Caki2 (cell line): ENCODE results near the gene ALK. TPM values are rescaled to one million over a fixed set of nuclear protein-coding genes. Genes with fewer than 3 reads are reported as not detected.

Source experiments
- DNase-seq: peaks from one replicate; pipeline ENCODE4 v3.0.0-alpha.2; 2015; ENCODE audit warnings: low read depth
- in situ Hi-C: cut with HindIII; loops from 2 replicates; pipeline ENCODE4 v1.10.0; 2016; ENCODE audit warnings: low sequenced_read_pairs, low pct_unique_long_range_greater_than_20kb, mixed read lengths
- total RNA-seq: library from RNA; depleted of rRNA; stranded (reverse); fragments of >200 nt; shearing (Covaris generic); gene quantifications from 2 replicates; pipeline ENCODE4 v1.2.3, GENCODE V29; 2014; ENCODE audit warnings: low replicate concordance

The ALK gene
- total RNA-seq, 1 experiment from 2014 or later, result not detected

DNA sequence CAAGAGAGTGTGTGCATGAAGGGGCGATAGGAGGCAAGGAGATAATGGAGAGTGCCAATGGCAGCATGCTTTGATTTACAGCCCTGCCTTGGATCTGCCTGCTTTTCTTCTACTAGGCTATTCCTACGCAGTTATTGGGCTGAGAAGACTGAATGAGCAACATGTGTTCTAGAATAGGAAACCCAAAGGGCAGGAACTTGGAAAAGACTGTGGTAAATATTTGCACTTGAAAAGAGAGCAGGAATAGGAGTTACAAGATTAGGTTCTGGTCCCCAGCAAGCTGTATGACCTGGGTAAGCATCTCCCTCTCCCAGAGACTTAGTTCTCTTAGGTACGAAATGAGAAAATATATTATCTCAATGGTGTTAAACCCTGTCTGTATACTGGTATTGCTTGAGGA is 438.5 kb downstream of the ALK start:
- in situ Hi-C loops, result no loop called here
- DNase-seq, result no peak

GRCh38 chr2:29482348-29482747 is 439.0 kb downstream of the ALK start:
- in situ Hi-C loops, result no loop called here
- DNase-seq, result no peak

DNA sequence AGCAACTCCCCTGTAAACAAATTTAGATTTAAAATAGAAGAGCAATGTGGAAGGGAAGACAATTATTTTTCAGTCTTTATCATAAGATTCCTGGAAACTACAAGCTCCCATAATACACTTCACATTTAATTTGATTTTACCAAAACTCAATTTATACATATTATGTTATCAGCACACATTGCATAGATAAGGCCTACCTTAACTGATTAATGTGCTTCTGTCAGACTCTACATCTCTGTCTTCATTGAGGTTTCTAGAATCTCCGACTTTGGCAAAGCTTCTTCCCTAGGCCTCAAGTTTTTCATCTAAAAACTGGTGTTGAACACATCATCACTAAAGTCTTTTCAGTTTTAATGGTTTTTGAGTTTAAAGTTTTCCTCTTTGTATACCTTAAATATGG is 440.1 kb downstream of the ALK start:
- no peak for DNase-seq
- in situ Hi-C loops, result no loop called here

DNA sequence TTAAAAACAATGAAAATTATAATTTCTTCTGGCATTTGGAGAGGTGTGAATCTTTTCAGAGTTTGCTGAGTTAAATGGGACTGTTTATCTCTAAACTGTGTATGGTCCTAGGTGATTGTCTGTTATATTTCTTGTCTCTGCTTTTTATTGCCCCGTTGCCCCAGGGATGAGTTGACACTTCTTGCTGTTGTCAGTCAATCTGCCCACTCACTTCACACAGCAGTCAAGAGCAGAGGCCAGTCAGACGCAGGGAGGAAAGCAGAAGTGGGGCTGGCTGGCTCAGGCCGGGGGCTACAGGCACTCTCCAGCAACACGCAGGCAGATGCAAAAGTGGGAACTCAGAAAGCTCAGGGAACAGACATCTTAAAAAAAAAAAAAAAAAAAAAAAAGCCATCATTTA is 441.0 kb downstream of the ALK start:
- in situ Hi-C loops, result no loop called here
- DNase-seq, result no peak

- in situ Hi-C loops, result no loop called here
- DNase-seq, result no peak
Measured at GRCh38 chr2:29479401-29479800, 442.0 kb downstream of the ALK start.

- in situ Hi-C loops, result no loop called here
- no peak for DNase-seq
Measured at GRCh38 chr2:29478641-29479040, 442.7 kb downstream of the ALK start.

- DNase-seq, result no peak
- in situ Hi-C loops, result no loop called here
Measured at GRCh38 chr2:29477186-29477585, 444.2 kb downstream of the ALK start.

DNA sequence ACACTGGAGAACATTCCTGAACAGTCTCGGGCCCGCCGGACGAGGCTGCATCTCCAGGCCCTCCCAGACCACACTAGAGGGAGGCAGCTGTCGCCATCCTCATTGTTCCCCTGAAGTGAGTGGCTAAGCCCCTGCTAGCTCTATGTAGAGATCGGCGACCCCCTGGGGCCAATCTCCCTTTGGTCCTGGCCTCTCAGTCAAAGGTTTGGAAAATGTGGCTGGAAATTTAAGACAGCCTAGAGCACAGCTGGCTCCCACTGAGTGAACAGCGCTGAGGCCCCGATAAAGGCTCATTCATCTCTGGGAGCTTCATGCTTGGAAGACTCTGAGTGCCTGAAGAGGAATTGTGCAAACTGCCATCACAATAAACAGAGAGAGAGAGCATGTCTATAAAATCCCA is 445.9 kb downstream of the ALK start:
- in situ Hi-C loops, result no loop called here
- no peak for DNase-seq

DNA sequence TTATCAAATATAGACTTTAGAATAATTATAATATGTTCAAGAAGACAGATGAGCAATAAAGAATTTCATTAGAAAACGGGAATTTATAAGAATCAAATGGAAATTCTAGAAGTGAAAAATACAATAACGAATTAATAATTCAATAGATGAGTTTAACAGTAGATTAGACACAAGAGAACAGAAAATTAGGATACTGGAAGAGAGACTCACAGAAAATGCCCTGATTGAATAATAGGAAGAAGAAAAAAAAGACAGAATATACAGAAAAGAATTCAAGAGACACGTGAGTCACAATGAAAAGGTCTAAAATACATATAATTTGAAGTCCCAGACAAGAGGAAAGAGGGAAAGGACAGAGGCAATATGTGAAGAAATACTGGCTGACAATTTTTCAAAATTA is 451.4 kb downstream of the ALK start:
- in situ Hi-C loops, result no loop called here
- no peak for DNase-seq

DNA sequence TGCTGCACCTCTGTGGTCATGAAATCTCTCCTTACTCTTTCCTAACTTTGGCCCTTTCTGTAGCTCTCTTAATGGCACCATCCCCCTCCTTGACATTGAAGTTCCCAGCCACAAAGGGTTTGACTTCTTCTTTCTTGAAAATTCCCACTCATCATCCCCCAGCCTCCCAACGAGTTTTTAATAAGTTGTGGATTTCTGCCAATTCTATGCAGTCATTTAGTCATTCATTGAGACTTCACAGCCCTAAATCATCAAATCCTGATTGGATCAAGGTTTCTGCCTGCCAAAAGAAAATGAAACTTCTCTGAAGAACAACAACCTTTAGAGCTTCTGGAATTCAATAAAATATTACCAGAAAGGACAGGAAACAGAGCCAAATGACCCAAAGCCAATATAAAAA is 451.9 kb downstream of the ALK start:
- in situ Hi-C loops, result no loop called here
- DNase-seq, result no peak

DNA sequence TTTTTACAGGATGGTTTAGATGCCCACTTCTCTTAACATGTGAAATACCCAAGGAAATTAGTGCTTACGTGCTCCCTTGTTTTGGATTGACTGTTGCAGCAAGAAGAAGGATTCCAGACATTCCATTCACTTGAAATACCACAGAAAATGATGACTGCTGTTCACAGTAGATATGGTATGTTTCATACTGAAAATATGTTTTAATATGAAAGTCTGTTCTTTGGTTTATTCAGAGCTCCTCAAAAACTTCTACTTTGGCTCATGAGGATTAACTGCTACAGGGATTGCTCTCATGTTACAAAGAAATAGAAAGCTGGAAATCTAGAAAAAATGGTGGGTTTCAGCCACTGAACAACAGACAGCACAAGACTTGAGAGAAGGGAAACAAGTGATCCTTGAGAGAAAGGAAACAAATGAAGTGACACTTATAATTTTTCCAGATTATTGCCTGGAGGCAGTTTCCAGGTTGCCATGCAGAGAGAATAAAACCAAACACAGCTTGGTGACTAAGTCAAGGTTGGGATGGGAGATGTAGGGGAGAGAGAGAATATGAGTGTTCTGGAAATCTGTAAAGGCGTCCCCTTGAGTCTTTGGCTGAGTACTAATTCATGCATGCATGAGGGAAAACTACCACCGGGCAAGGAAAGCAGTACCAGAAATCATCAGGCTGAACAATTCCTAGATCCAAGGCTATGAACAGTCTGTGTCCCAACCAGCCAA is 458.0 kb downstream of the ALK start:
- in situ Hi-C loops, result no loop called here
- no peak for DNase-seq

DNA sequence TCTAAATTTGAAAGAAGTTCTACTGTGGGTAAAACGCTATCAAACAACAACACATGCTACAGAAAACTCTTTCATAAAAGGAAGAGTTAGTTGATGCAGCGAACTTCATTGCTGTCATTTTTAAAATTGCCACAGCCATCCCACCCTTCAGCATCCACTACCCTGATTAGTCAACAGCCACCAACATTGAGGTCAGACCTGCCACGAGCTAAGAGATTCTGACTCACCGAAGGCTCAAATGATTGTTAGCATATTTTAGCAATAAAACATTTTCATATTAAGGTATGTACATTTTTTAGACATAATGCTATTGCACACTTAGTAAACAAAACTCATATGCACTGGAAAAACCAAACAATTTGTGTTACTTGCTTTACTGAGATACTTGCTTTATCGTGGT is 459.1 kb downstream of the ALK start:
- in situ Hi-C loops, result no loop called here
- DNase-seq, result no peak

- in situ Hi-C loops, result no loop called here
- no peak for DNase-seq
Measured at GRCh38 chr2:29460190-29460589, 461.2 kb downstream of the ALK start.

- in situ Hi-C loops, result no loop called here
- no peak for DNase-seq
Measured at GRCh38 chr2:29459445-29460179, 461.8 kb downstream of the ALK start.

DNA sequence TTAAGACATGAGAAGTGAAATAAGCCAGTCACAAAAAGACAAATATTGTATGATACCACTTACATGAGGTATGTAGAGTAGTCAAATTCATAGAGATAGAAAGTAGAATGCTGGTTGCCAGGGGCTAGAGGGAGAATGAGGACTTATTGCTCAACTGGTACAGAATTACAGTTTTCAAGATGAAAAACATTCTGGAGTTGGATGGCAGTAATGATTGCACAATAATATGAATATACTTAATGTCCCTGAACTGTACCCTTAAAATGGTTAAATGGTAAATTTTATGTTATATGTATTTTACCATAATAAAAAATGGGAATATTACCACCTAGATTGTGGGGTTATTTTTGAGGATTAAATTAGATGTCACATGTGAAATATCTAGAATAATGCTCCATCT is 465.0 kb downstream of the ALK start:
- in situ Hi-C loops, result no loop called here
- no peak for DNase-seq

DNA sequence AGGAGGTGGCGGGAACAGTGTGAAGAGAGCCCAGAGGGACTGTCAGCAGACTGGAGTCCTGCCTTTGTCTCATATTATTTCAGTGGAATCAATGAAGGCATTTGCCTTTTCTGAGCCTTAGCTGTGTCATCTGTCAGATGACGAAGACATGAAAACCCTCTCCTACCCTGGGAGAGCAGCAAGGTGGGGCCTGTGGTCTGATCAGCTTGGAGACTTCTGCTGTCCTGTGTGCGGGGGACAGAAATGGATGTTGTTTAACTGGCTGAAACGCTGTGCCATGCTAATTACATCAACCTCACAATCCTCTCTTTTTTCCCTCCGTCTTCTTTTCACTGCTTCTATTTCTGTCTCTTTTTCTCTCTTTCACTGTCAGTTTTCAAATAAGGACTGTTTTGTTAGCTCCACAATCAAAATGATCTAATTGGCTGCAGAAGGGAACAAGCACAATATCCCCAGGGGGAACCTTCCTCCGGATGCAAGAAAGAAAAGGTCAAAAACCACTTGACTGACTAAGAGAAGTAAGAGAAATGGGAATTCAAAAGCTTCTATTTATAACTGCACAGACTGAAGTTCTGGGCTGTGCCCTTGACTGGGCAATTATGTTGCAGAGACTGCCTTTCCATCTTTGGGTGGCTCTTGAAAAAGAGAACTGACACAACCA is 466.1 kb downstream of the ALK start:
- no peak for DNase-seq
- in situ Hi-C loops, result no loop called here

GRCh38 chr2:29452036-29452435 is 469.4 kb downstream of the ALK start:
- in situ Hi-C loops, result no loop called here
- no peak for DNase-seq

DNA sequence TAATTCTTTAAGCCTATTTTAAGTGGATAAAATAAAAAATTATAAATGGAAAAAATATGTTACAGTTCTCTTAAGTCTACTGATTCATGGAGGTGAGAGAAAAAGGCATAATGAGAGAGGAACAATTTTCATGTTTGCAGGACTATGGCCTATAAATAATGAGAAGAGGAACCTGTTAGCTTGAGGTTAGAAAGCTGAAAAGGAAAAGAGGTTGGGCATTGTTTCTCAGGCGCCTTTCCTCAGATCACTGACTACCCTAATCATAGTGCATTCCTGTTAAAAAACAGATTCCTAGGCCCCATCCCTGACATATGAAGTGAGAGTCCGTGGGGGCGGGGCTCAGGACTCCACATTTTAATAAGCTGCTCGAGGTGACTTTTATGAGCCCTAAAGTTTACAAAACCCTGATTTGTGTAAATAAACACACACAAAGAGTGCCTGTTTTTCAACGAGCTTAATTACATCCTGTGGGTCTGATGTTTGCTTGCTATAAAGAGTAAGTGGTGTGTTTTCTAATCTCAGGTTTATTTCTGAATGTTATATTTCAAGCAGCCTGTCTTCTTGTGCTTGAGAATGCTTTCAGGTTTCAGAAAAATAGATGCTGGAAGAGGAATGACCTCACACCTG is 470.7 kb downstream of the ALK start:
- in situ Hi-C loops, result no loop called here
- no peak for DNase-seq

GRCh38 chr2:29449499-29449898 is 471.9 kb downstream of the ALK start:
- in situ Hi-C loops, result no loop called here
- no peak for DNase-seq
